T-cell (primary cell): Measurements from ENCODE around the gene KRT13. TPM values are rescaled to one million over a fixed set of nuclear protein-coding genes. Genes with fewer than 3 reads are reported as not detected.

ENCODE experiments used
- ATAC-seq, 4 experiments: fragments of 200-7000 bp in 3 of 4; fragments of 150-1000 bp in 1 of 4; cut with Tn5 transposase; replicated peaks in 1 of 4; 1 replicate in 3 of 4; 2 replicates in 1 of 4; pipeline ENCODE4 v1.10.0; 2021; ENCODE audit warnings: moderate library complexity in 3 of 4, mild to moderate bottlenecking in 2 of 4, moderate number of reproducible peaks in 1 of 4
- CTCF ChIA-PET, 2 donors: fragments of 300-600 bp; sonication (Branson Sonifier 250); formaldehyde crosslinking; loops; one replicate each; lab custom pipeline; 2022; ENCODE audit warnings: antibody characterized with exemption in 2 of 2; lab: Charles Lee
- POLR2A ChIA-PET, 2 donors: fragments of 300-600 bp; sonication (Branson Sonifier 250); formaldehyde crosslinking; loops; one replicate each; lab custom pipeline; 2022; ENCODE audit warnings: antibody characterized with exemption in 2 of 2; lab: Charles Lee
- DNase-seq, 35 experiments: peaks; one replicate each; pipeline versions ENCODE4 v3.0.0 to v3.0.0-alpha.2; 2013 to 2023
- H3K27ac ChIP-seq: one replicate; pipeline ENCODE4 v1.5.1; 2013; ENCODE audit warnings: low read length
- H3K27me3 ChIP-seq, 2 experiments: replicated peaks in 1 of 2; 1 replicate in 1 of 2; 2 replicates in 1 of 2; pipeline versions ENCODE4 v1.6.1 to v1.7.0; 2013; ENCODE audit warnings: low read length in 1 of 2, mixed read lengths in 1 of 2; ENCODE audit not compliant: control insufficient read depth in 2 of 2, insufficient read depth in 2 of 2; ENCODE audit errors: extremely low read depth in 1 of 2
- H3K36me3 ChIP-seq, 2 donors: 1 replicate in 1 of 2; 2 replicates in 1 of 2; pipeline versions ENCODE4 v1.6.1 to v1.7.0; 2013; ENCODE audit warnings: low read length in 1 of 2; ENCODE audit not compliant: control insufficient read depth in 2 of 2, insufficient read depth in 1 of 2; ENCODE audit errors: extremely low read depth in 1 of 2
- H3K4me1 ChIP-seq, 2 experiments: 1 replicate in 1 of 2; 2 replicates in 1 of 2; pipeline versions ENCODE4 v1.6.1 to v1.7.0; 2013; ENCODE audit warnings: low read length in 2 of 2, mixed read lengths in 1 of 2; ENCODE audit not compliant: insufficient read depth in 2 of 2, control insufficient read depth in 1 of 2; ENCODE audit errors: extremely low read depth in 1 of 2
- H3K4me3 ChIP-seq, 2 donors: 1 replicate in 1 of 2; 2 replicates in 1 of 2; pipeline versions ENCODE4 v1.5.1 to v1.7.0; 2013; ENCODE audit warnings: mild to moderate bottlenecking in 2 of 2, low read length in 1 of 2, moderate library complexity in 1 of 2; ENCODE audit not compliant: control insufficient read depth in 1 of 2; ENCODE audit errors: extremely low read depth in 1 of 2
- H3K9me3 ChIP-seq: 2 replicates; pipeline ENCODE4 v1.7.0; 2013
- H3K27ac Mint-ChIP-seq, 2 donors: one replicate each; pipeline ENCODE4 v1.8.0; 2020 to 2021; ENCODE audit warnings: mild to moderate bottlenecking in 2 of 2, mixed read lengths in 2 of 2
- H3K27me3 Mint-ChIP-seq, 2 donors: one replicate each; pipeline ENCODE4 v1.8.0; 2021 to 2022; ENCODE audit warnings: mixed read lengths in 2 of 2
- H3K36me3 Mint-ChIP-seq: one replicate; pipeline ENCODE4 v1.8.0; 2021; ENCODE audit warnings: mixed read lengths
- H3K4me1 Mint-ChIP-seq, 3 donors: one replicate each; pipeline ENCODE4 v1.8.0; 2020 to 2022; ENCODE audit warnings: mixed read lengths in 3 of 3, mild to moderate bottlenecking in 1 of 3
- H3K4me3 Mint-ChIP-seq, 3 donors: one replicate each; pipeline ENCODE4 v1.8.0; 2020 to 2022; ENCODE audit warnings: mild to moderate bottlenecking in 3 of 3, mixed read lengths in 3 of 3, moderate library complexity in 3 of 3
- H3K9me3 Mint-ChIP-seq, 3 donors: one replicate each; pipeline ENCODE4 v1.8.0; 2020 to 2022; ENCODE audit warnings: mixed read lengths in 3 of 3
- WGBS: methylation state at CpG from one replicate; pipeline ENCODE4 v1.1.5; 2013; ENCODE audit warnings: missing lambda C conversion rate; ENCODE audit not compliant: insufficient coverage; 5-methylcytosine and 5-hydroxymethylcytosine counted together
- total RNA-seq, 35 experiments: library from RNA in 6 of 35; stranded (reverse) in 6 of 35; fragments of 120-200 nt in 1 of 35; gene quantifications; one replicate each; pipeline versions ENCODE4 v1.2.1 to v1.2.4 and lab custom pipeline; 2013 to 2026

The KRT13 gene
- total RNA-seq, 5 donors from 2014 or later (not counting 1 experiment from before 2014, with no cell fraction given): not detected

DNA sequence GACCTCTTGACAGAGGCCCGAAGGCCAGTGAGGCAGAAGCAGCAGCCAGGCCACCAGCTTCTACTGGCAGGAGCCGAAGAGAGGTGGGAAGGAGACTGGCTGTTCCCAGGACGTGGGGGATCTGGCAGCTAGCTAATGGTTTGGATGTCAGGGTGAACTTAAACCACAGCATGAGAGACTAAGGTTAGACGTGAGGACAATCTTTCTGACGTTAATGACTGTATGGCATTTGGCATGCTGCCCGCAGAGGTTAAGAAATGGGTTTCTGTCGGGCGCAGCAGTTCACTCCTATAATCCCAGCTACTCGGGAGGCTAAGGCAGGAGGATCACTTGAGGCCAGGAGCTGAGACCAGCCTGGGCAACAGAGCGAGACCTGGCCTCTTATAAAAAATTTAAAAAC lies 6.3 kb upstream of the KRT13 start:
- no peaks in the 10 kb centered on the region for H3K36me3 Mint-ChIP-seq
- no peak overlapping the region for H3K4me3 Mint-ChIP-seq
- peaks cover 2 to 4% of the 10 kb centered on the region in 2 donors for H3K27me3 Mint-ChIP-seq
- no peak for DNase-seq
- no peak for ATAC-seq
- no peaks in the 10 kb centered on the region for H3K4me1 ChIP-seq
- POLR2A ChIA-PET: no interaction called here
- no peak overlapping the region for H3K27ac Mint-ChIP-seq
- H3K4me3 ChIP-seq: no peak overlapping the region
- H3K27me3 ChIP-seq: peaks cover 0 to 13% of the 10 kb centered on the region in 2 experiments
- CTCF ChIA-PET: no interaction called here
- no peaks in the 10 kb centered on the region for H3K9me3 Mint-ChIP-seq
- no peaks in the 10 kb centered on the region for H3K4me1 Mint-ChIP-seq
- WGBS: 75% methylated on average over 4 of the region's 10 CpGs
- no peaks in the 10 kb centered on the region for H3K9me3 ChIP-seq
- no peaks in the 10 kb centered on the region for H3K36me3 ChIP-seq
- H3K27ac ChIP-seq: no peak overlapping the region

DNA sequence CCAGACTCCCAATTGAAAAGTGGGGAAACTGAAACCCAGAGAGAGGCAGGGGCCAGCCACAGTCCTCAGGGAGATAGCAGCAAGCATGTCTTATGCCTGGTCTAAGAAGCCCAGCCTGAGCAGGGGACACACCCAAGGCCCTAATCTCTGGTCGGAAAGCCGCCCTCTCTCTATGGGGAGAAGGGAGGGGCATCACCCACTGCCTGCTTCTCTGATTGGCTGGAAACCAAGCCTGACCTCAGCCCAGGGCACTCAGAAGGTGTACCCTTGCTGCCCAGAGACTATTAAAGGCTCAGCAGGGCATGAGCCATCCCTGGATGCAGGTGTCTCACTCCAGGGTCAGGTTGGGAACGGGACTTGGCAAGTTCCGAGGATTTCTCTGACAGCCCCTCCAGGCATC lies 5.7 kb upstream of the KRT13 start:
- Histone ChIP-seq H3K4me3 (no peak overlapping the region), H3K27ac (no peak overlapping the region), H3K27me3 (peaks cover 0 to 9% of the 10 kb centered on the region in 2 experiments), H3K36me3 (no peaks in the 10 kb centered on the region), H3K9me3 (no peaks in the 10 kb centered on the region), H3K4me1 (no peaks in the 10 kb centered on the region)
- Mint-ChIP-seq H3K27ac (no peak overlapping the region), H3K27me3 (peaks cover under 1 to 4% of the 10 kb centered on the region in 2 donors), H3K4me3 (no peak overlapping the region), H3K9me3 (no peaks in the 10 kb centered on the region), H3K36me3 (no peaks in the 10 kb centered on the region), H3K4me1 (no peaks in the 10 kb centered on the region)
- ATAC-seq: no peak
- POLR2A ChIA-PET: no interaction called here
- CTCF ChIA-PET: no interaction called here
- 85% methylated on average over 3 of the region's 4 CpGs for WGBS
- no peak for DNase-seq

DNA sequence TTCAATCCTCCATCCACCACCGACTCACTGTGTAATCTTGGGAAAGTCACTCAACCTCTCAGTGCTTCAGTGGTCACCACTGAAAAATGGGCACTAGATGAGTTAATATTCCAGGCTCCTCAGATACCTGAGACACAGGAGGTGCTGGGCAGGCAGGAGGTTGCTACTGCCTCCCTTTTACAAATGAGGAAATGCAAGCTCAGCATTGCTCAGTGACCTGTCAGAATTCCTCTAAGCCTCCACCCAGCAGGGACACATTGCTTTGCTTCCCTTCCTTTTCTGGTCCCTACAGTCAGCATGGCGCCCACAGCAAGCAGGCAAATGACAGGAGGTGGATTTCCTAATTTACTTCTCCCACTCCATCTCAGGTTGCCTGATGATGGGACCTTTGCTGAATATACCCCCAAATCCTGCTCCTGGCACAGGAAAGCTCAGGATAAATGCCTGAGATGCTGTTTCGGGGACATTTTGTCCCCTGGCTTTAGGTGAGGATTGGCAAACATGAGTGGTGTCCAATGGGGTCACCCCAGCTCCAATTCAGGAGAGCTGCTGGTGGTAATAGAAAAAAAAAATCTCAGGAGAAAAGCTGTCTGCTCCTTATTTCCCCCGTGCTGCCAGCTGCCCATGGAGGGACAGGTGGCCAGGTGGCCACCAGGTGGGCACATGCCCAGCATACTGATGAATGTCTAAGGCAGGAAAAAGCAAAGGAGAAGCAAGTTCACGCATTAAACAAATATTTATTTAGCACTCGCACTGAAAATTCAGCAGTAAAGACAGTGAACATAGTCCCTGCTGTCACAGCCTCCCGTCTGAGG lies 5.0 kb upstream of the KRT13 start:
- no peak overlapping the region for H3K4me3 Mint-ChIP-seq
- Histone ChIP-seq H3K36me3 (no peaks in the 10 kb centered on the region), H3K4me3 (no peak overlapping the region), H3K27me3 (peaks cover 0 to 4% of the 10 kb centered on the region in 2 experiments), H3K27ac (no peak overlapping the region), H3K9me3 (no peaks in the 10 kb centered on the region), H3K4me1 (no peaks in the 10 kb centered on the region)
- no peak for ATAC-seq
- CTCF ChIA-PET: no interaction called here
- no peak for DNase-seq
- POLR2A ChIA-PET: no interaction called here
- H3K27ac Mint-ChIP-seq: no peak overlapping the region
- 92% methylated on average over 6 of the region's 7 CpGs for WGBS
- no peaks in the 10 kb centered on the region for H3K4me1 Mint-ChIP-seq
- no peaks in the 10 kb centered on the region for H3K36me3 Mint-ChIP-seq
- no peaks in the 10 kb centered on the region for H3K9me3 Mint-ChIP-seq
- peaks cover 0 to 4% of the 10 kb centered on the region in 2 donors for H3K27me3 Mint-ChIP-seq

DNA sequence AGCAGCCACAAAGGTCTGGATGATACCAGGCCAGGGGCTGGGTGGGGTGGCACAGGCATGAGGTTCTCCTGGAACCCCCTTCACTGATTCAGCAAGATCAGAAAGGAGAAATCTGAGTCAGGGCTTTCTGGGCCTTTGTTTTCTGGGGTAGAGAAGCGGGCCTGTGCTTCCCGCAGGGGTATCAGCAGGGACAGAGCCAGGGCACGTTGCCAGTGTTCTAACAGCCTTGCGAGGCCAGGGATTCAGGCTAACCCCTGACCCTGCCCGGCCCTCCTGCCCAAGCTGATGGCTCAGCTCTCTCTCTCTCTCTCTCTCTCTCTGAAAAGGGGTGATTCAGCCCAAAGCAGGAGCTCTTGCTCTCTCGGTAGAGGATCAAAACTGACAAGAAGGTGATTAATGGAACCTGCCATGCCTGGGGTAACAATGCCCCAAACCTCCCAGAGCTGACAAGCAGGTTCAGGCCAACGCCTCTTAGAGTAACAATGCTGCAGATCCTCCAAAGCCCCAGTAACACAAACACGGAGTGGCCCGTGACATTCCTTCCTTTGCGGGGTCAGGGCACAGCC lies 2.0 kb upstream of the KRT13 start:
- H3K4me1 Mint-ChIP-seq: no peaks in the 10 kb centered on the region
- H3K27me3 ChIP-seq: peaks cover 0 to 8% of the 10 kb centered on the region in 2 experiments
- no peaks in the 10 kb centered on the region for H3K9me3 ChIP-seq
- no peak overlapping the region for H3K27ac Mint-ChIP-seq
- H3K27me3 Mint-ChIP-seq: no peaks in the 10 kb centered on the region
- H3K4me3 Mint-ChIP-seq: no peak overlapping the region
- ChIA-PET POLR2A (no interaction called here), CTCF (no interaction called here)
- H3K27ac ChIP-seq: no peak overlapping the region
- no peaks in the 10 kb centered on the region for H3K4me1 ChIP-seq
- H3K36me3 ChIP-seq: no peaks in the 10 kb centered on the region
- H3K36me3 Mint-ChIP-seq: no peaks in the 10 kb centered on the region
- no peaks in the 10 kb centered on the region for H3K9me3 Mint-ChIP-seq
- no peak overlapping the region for H3K4me3 ChIP-seq
- 78% methylated on average over 9 of the region's 10 CpGs for WGBS
- DNase-seq (no peak), ATAC-seq (no peak)

DNA sequence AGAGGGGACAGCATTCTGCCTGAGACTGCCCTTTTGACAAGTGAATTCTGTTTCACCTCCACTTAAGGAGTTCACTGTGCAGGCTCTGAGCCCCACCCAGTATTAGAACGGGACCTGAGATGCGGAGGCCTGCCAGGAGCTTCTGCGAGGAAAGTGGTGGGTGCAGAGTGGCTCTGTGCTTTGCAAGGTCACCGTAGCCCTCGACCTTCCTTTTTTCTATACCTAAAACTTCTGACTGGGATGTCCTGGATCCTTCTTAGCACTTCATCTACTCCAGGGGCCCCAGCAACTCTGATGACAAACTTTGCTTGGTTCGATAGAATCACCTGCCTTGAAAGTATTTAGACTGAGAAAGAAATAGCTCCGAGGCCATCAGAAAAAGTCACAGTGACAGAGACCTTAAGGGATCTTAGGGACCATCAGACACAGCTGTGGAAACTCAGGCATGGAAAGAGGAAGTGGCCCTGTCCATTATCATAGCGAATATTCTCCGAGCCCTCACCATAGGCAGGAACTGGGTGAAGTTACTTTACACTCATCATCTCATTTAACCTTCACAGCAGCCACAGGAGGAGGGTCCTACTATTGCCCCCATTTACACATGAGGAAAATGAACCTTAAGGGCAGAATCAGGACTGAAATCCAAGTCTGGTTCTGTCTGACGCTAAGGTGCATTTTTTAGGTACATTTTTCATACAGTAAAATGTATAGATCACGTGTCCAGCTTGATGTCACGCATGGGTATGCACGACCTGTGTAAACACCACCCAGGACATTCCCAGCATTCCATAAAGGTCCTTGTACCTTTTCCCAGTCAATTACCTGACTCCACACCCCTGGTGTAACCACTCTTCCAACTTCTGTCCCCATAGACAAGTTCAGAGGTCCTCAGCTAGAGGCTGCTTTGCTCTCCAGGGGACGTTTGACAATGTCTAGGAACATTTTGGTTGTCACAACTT lies 676 bp upstream of the KRT13 start:
- Histone ChIP-seq H3K4me1 (no peaks in the 10 kb centered on the region), H3K36me3 (no peaks in the 10 kb centered on the region), H3K9me3 (no peaks in the 10 kb centered on the region), H3K27ac (no peak overlapping the region), H3K27me3 (peaks cover 0 to 4% of the 10 kb centered on the region in 2 experiments), H3K4me3 (no peak overlapping the region)
- ChIA-PET POLR2A (interaction anchor here in 1 of 2 donors (0.7 kb wide), 1 partner anchor 275 kb away, joined by 3 read pairs; no protein-coding TSS in a partner anchor), CTCF (interaction anchor here in 1 of 2 donors (0.8 kb wide), 1 partner anchor 189 kb away, joined by 3 read pairs; no protein-coding TSS in a partner anchor)
- H3K36me3 Mint-ChIP-seq: no peaks in the 10 kb centered on the region
- no peak overlapping the region for H3K27ac Mint-ChIP-seq
- WGBS: 89% methylated on average over 7 of the region's 14 CpGs
- DNase-seq (no peak), ATAC-seq (no peak)
- no peaks in the 10 kb centered on the region for H3K4me1 Mint-ChIP-seq
- no peak overlapping the region for H3K4me3 Mint-ChIP-seq
- H3K27me3 Mint-ChIP-seq: no peaks in the 10 kb centered on the region
- H3K9me3 Mint-ChIP-seq: no peaks in the 10 kb centered on the region
